Stimulated activated CD8-positive, alpha-beta memory T cell treated with anti-CD3 and anti-CD28 coated beads, Interleukin-4, amount 100 ng/mL, for 24 hours (primary cell): ENCODE measurements around the gene ASTL.

ENCODE experiments used
- DNase-seq: peaks from one replicate; pipeline ENCODE4 v3.0.0-alpha.2; 2020; ENCODE audit warnings: low read depth

ASTL gene

DNA sequence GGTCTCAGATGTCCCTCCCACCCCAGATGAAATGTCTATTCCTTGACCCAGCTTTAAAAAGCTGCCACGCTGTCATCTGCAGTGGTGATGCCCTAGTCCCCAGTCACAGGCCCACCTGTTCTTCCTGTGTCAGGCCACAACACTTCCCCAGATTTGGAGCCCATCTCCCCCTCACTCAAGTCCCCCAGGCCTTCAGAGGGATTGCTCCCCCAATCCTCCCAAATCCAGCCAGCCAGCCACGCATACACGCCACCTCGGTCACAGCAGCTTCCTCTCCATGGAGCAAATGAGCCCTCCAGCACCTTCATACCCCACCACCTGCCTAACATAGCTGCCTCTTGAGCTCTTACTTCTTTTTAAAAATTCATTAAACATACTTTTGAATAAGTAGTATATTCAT is 7.8 kb downstream of the ASTL start:
- DNase-seq, result no peak

GRCh38 chr2:96129528-96130120 is 8.7 kb downstream of the ASTL start:
- no peak for DNase-seq

DNA sequence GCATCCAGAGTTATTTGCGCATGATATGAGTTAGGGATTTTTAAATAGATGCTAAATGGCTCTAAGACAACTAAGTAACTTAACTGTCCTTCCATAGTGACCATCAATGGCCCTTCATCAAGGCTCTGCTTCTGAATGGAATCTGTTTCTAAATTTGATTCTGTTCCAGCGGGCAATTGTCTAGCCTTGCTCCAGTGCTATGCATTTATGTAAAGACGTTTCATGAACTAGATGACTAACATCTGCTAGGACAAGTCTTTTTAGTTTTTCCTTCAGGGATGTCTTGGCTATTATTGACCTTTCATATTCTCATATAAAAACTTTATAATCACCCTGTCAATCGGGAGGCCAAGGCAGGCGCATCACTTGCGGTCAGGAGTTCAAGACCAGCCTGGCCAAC is 9.8 kb downstream of the ASTL start:
- no peak for DNase-seq

DNA sequence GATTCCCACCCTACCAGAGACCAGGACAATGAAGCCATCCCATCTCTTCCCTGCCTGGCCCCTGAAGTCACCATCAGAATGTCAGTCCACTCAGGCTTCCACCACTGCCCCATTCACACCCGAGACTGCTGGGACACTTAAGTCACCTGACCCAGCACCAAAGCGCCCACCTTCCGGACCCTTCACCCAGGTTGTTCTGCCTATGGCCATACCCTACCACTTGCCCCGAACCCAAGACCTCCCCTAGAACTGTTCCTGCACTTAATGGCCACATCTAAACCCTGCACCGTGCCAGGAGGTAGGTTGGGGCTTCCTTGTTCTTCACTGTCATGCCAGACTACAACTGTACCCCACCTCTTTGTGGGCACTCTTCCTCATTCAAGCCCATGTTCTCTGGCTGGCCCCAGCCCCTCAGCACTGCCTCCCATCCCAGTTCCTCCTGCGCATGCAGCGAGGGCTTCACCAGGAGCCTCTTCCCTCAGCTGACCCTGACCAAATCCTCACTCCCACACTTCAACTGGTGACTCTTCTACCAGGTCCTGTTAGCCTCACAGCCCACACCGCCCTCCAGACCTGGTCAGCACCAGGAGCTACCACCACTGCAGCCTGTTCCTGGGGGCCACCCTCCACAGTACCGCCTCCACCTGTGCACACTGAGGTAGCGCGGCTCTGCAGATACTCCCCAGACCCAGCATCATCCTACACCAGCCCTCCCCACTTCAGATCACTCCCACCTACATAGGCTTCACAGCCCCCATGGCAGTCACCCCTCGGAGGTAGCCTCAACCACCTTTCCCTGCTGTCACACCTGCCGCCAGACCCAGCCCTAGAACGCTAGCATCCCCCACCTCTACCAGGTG is 13.7 kb downstream of the ASTL start:
- no peak for DNase-seq

DNA sequence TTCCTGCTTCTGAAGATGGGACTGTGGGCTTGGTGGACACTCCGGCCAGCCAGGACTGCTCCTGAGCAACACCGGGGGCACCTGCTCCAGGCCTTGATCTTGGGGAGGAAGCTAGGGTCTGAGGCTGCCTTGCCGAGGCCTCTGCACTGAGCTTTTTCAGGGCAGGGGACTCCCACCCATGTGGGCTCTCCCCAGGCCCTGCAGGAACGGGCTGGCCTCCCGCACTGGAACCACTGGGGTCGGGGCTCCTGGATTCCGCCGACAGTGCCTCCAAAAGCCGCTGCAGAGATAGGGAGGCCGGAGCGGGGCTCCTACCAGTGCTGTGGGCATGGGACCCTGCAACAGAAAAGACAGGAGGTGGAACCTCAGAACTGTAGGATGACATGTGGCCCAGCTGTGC is 14.4 kb downstream of the ASTL start:
- no peak for DNase-seq

GRCh38 chr2:96123290-96123689 is 15.0 kb downstream of the ASTL start:
- DNase-seq, result no peak

DNA sequence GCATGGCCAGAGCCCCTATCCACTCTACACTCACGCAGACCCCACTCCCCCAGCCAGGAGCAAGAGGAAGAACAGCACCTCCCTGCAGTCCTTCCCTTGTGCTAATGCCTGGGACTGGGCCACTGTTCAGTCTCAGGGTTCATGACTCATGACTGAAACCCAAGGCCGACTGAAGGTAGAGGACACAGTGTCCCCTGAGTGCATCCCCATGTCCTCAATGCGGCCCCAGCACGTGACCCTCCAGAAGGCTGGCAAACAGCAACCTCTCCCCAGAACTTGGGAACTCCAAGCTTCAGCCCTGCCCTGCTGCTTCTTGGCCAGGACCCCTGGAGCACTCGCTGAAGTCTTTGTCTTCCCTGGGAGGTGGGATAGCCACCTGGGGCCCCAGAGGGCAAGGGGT is 15.9 kb downstream of the ASTL start:
- no peak for DNase-seq

- DNase-seq, result no peak
Measured at GRCh38 chr2:96121414-96121813, 16.9 kb downstream of the ASTL start.

DNA sequence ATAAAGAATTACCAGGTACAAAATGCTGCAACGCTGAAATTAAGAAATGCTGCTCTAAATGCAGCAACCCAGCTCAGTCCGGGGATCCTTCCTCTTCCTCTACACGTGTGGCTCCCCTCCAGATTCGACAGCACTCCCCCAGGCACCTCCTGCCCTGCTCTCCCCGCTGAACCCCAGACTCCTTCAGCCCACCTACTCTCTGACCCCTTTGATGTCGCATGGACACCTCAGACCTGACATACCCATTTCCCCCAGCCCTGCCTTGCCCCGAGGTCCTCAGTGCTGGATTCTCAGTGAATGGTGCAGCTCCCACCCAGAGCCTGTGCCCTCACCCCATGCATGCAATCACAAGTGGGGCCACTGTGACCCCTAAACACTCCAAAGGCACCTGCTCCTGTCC is 17.3 kb downstream of the ASTL start:
- DNase-seq, result no peak

GRCh38 chr2:96120091-96120720 is 18.1 kb downstream of the ASTL start:
- DNase-seq, result no peak

- DNase-seq, result no peak
Measured at GRCh38 chr2:96119389-96119751, 18.9 kb downstream of the ASTL start.

GRCh38 chr2:96118698-96119388 is 19.5 kb downstream of the ASTL start:
- DNase-seq, result no peak

DNA sequence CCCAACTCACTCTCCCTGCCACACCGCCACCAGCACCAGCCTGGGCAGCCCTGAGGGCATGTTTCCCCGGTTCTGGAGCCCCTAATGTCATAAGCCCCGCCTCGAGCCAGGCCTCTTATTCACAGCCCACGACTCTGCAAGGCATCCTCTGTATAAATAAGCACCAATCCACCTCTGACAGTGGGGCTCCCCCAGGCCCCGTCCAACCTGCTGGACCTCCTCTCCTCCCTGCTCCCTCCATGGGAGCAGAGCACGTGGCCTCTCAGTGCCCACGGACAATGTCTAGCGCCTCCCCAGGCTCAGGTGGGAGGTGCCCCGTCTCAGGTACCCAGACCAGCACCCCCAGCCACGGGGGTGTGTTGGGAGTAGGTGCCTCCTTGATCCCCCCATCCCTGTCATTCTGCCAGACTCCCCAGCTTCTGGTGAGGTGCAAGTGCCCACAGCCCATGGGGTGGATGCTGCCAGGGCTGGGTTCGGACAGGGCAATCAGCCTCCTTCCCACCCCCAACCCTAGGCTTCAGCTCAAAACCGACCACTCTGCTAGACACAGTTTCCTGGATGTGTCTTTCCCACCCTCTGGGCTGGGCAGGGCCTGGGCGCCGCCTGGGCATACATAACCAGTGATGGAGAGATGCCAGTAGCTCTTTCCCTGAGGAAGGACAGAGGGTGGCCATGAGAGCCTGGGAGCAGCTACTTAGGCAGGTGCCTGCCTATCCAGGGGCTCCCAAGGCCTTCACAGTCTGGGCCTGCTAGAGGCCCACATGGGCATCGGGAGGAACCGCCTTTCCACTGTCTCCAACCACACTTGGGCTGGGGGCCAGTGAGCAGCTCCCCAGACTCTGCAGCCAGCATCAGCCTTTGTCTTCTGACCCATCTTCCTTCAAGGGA is 20.4 kb downstream of the ASTL start:
- DNase-seq, result no peak

GRCh38 chr2:96116879-96117533 is 21.3 kb downstream of the ASTL start:
- no peak for DNase-seq

- peak; percentile 69 for DNase-seq
Measured at GRCh38 chr2:96116424-96116878, 21.9 kb downstream of the ASTL start, which contains the start of gene ADRA2B. Gene ADRA2B (minus strand): TSS chr2:96116571. CDS start chr2:96116149, 422 bp downstream.

DNA sequence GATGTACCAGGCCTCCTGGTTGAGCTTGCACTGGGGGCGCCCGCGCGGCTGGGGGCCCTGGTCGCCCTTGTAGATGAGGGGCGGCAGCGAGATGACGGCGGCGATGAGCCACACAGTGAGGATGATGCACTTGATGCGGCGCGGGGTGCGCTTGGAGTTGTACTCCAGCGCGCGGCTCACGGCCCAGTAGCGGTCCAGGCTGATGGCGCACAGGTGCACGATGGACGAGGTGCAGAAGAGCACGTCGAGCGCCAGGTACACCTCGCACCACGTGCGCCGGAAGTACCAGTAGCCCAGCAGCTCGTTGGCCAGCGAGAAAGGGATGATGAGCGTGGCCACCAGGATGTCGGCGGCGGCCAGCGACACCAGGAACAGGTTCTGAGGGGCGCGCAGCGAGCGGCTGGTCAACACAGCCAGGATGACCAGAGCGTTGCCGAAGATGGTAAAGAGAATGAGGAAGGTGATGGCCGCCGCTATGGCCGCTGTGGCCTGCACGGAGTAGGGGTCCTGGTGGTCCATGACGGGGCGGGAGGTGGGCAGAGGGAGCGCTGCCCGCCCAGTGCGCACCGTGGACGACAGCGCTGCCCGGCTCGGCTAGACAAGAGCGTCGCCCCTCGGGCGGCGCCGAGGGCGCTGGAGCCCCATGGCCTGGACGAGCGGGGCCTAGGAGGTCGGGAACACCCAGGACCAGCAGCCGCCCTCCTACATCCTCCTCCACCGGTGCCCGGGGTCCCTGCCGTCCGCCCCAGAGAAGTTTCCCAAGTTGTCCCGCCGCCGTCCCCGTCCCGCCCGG is 22.5 kb downstream of the ASTL start:
- no peak for DNase-seq

DNA sequence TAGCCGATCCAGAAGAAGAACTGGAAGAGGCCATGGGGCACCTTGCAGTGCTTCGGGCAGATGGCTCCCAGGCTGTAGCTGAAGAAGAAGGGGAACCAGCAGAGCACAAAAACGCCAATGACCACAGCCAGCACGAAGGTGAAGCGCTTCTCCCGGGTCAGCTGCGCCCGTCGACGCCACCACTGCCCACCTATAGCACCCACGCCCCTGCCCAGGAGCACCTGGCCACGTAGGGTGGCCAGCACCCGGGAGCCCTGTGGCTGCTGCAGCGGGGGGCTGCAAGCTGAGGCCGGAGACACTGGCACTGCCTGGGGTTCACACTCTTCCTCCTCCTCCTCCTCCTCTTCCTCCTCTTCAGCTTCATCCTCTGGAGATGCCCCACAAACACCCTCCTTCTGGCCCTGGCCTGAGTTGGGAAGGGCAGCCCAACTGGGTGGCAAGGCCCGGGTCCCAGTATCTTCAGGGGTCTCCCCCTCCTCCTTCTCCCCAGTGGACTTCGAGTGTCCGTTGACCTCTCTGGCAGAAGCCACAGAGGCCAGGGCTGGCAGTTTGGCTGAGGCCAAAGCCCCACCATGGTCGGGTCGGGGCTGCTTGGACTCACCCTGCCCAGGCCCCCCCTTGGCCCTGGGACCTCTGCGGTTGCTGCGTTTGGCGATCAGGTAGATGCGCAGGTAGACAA is 23.3 kb downstream of the ASTL start:
- DNase-seq, result no peak

GRCh38 chr2:96114546-96114902 is 23.8 kb downstream of the ASTL start:
- DNase-seq, result no peak

DNA sequence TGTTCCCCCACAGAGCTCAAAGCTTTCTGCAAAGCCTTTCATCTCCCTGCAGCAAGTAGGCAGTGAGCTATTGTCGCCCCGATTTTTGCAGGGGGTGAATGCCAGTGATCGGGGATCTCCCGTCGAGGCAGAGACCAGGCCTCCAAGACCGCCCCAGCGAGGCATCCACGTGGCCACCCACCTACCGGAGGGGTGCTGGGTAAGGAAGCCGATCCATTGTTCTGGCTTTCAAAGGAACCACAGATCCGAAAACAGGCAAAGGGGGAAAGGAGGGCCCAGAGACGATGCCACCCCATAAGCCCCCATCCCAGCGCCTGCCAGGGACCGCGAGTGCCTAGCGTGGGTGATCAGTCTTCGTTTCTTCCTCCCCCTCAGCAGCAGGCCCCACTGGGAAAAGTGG is 24.4 kb downstream of the ASTL start:
- no peak for DNase-seq

DNA sequence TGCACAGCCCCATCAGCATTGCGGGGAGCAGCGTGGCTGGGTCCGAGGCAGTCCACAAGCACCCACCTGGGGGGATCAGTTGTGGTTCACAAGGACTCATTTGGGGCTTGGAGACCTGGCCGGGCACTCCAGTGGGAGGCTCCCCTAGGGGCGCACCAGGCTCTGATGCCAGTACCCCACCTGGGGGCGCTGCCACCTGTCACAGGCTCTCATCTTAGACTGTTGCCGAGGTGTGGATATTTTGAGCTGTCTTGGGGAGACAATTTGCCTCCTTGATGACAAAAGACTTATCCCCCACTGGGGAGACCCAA is 25.0 kb downstream of the ASTL start:
- no peak for DNase-seq
